ENCODE measurements around the gene FNIP2.

DNA sequence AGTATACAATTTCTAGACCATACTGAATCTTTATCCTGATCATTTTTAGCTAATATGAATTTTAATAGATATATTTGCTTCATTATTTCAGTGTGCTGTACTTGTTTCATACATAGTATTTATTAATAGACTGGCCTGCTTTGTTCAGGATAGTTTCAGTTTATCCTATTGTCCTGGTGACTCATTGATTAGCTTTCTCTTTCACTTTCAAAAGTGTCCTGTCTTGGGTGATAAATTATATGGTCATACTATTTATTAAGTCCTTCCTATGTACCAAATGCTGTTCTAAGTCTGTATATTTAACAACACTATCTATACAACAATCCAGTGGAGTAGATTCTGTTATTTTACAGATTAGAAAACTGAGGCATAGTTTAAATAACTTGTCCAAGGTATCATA lies 180.3 kb downstream of the FNIP2 start:
- TF ChIP-seq, protein P1, sequence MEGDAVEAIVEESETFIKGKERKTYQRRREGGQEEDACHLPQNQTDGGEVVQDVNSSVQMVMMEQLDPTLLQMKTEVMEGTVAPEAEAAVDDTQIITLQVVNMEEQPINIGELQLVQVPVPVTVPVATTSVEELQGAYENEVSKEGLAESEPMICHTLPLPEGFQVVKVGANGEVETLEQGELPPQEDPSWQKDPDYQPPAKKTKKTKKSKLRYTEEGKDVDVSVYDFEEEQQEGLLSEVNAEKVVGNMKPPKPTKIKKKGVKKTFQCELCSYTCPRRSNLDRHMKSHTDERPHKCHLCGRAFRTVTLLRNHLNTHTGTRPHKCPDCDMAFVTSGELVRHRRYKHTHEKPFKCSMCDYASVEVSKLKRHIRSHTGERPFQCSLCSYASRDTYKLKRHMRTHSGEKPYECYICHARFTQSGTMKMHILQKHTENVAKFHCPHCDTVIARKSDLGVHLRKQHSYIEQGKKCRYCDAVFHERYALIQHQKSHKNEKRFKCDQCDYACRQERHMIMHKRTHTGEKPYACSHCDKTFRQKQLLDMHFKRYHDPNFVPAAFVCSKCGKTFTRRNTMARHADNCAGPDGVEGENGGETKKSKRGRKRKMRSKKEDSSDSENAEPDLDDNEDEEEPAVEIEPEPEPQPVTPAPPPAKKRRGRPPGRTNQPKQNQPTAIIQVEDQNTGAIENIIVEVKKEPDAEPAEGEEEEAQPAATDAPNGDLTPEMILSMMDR (conservative IDR thresholded peaks at IDR 0.05; ENCODE audit: low read length): no peak
- no peak for TF ChIP-seq EZH2phosphoT487 (IDR thresholded peaks at IDR 0.05; ENCODE audit: borderline replicate concordance, low read depth, low read length)

Measured in OCI-LY7 (cell line).